ENCODE results near the gene SPATA31C2. TPM values are rescaled to one million over a fixed set of nuclear protein-coding genes. Genes with fewer than 3 reads are reported as not detected.
"Not testable (repeated sequence)": the region's sequence is repeated elsewhere in the genome, so short reads cannot be mapped to it uniquely, and the experiment has no call there.

Gene SPATA31C2
- total and polyA plus RNA-seq, 2 of the 4 experiments (the other 2 are of a cell fraction): 0.02 TPM; not detected in 1

- BruUV-seq (replicated peaks); H4K5ac ChIP-seq (ENCODE audit: low read depth, low read length): not testable (repeated sequence)
Measured at GRCh38 chr9:88123413-88123812, 14.9 kb downstream of the SPATA31C2 start.

GRCh38 chr9:88118121-88118520 is 20.2 kb downstream of the SPATA31C2 start:
- H3K36me3 ChIP-seq (ENCODE audit: control insufficient read depth, insufficient read depth, low read length); H4K91ac ChIP-seq (ENCODE audit: insufficient read depth, low read depth, low read length); H3K27me3 ChIP-seq (ENCODE audit: control insufficient read depth, insufficient read depth, low read length); H2AK9ac ChIP-seq (replicated peaks; ENCODE audit: low read depth, low read length, poor library complexity); H4K20me1 ChIP-seq (ENCODE audit: insufficient read depth, low read length); H3K9ac ChIP-seq (ENCODE audit: low read depth, low read length); H4K5ac ChIP-seq (ENCODE audit: low read depth, low read length); H3K9me1 ChIP-seq (ENCODE audit: insufficient read depth, low read length); H2AFZ ChIP-seq (replicated peaks; ENCODE audit: low read length, poor library complexity); H3K4me1 ChIP-seq (ENCODE audit: control insufficient read depth, insufficient read depth, low read length); H3K18ac ChIP-seq (ENCODE audit: low read depth, low read length); H2BK15ac ChIP-seq (ENCODE audit: low read depth, low read length); H4K8ac ChIP-seq (ENCODE audit: low read depth in 2 of 2, low read length in 2 of 2); H3K27ac ChIP-seq (ENCODE audit: insufficient read depth, low read length); H3K4me3 ChIP-seq (ENCODE audit: insufficient read depth, low read depth, low read length); H3K56ac ChIP-seq (ENCODE audit: extremely low read depth, insufficient read depth, low read length); in situ Hi-C loops (cut with MboI; ENCODE audit: low sequenced_read_pairs); BruUV-seq (replicated peaks); H2BK5ac ChIP-seq (ENCODE audit: low read depth, low read length, poor library complexity, severe bottlenecking); POLR2A ChIA-PET (ENCODE audit: unreplicated experiment); H3K79me1 ChIP-seq (ENCODE audit: low read depth in 1 of 2, low read length in 2 of 2); H2BK20ac ChIP-seq (ENCODE audit: low read depth, low read length); dilution Hi-C loops (cut with HindIII; ENCODE audit: low sequenced_read_pairs, unreplicated experiment); CTCF ChIA-PET; H3K9me3 ChIP-seq (ENCODE audit: control insufficient read depth, insufficient read depth, low read length); ATAC-seq (ENCODE audit: low read depth); H3K14ac ChIP-seq (replicated peaks; ENCODE audit: low read depth, low read length); H3K4me2 ChIP-seq (ENCODE audit: low read depth, low read length); DNase-seq; H3K23ac ChIP-seq (ENCODE audit: low read depth, low read length); H2AK5ac ChIP-seq (ENCODE audit: low read depth, low read length); H3K4ac ChIP-seq (ENCODE audit: low read depth, low read length); H2BK120ac ChIP-seq (ENCODE audit: low read depth, low read length): not testable (repeated sequence)
- intact Hi-C loops (cut with micrococcal nuclease): loop anchor here (10.0 kb wide), 1 partner anchor 173 kb away; no protein-coding TSS in a partner anchor
- whole genome bisulfite sequencing, 2 experiments (ENCODE audit: extremely low coverage in 2 of 2, insufficient read length in 1 of 2): no CpG with 5 or more reads among the region's 5 CpGs

More at GRCh38 chr9:88123413-88123812, 14.9 kb downstream of the SPATA31C2 start:
- H2AFZ ChIP-seq (replicated peaks; ENCODE audit: low read length, poor library complexity); H3K4me3 ChIP-seq (ENCODE audit: insufficient read depth, low read depth, low read length); H3K9ac ChIP-seq (ENCODE audit: low read depth, low read length); H4K20me1 ChIP-seq (ENCODE audit: insufficient read depth, low read length); H3K56ac ChIP-seq (ENCODE audit: extremely low read depth, insufficient read depth, low read length); H3K4ac ChIP-seq (ENCODE audit: low read depth, low read length); in situ Hi-C loops (cut with MboI; ENCODE audit: low sequenced_read_pairs); DNase-seq; H3K18ac ChIP-seq (ENCODE audit: low read depth, low read length); H3K27me3 ChIP-seq (ENCODE audit: control insufficient read depth, insufficient read depth, low read length); H3K4me2 ChIP-seq (ENCODE audit: low read depth, low read length); dilution Hi-C loops (cut with HindIII; ENCODE audit: low sequenced_read_pairs, unreplicated experiment); H3K4me1 ChIP-seq (ENCODE audit: control insufficient read depth, insufficient read depth, low read length); H3K9me1 ChIP-seq (ENCODE audit: insufficient read depth, low read length); ATAC-seq (ENCODE audit: low read depth); H3K9me3 ChIP-seq (ENCODE audit: control insufficient read depth, insufficient read depth, low read length); H3K14ac ChIP-seq (replicated peaks; ENCODE audit: low read depth, low read length); H2BK20ac ChIP-seq (ENCODE audit: low read depth, low read length); POLR2A ChIA-PET (ENCODE audit: unreplicated experiment); H4K8ac ChIP-seq (ENCODE audit: low read depth in 2 of 2, low read length in 2 of 2); H2BK5ac ChIP-seq (ENCODE audit: low read depth, low read length, poor library complexity, severe bottlenecking); intact Hi-C loops (cut with micrococcal nuclease); H2AK5ac ChIP-seq (ENCODE audit: low read depth, low read length); H4K91ac ChIP-seq (ENCODE audit: insufficient read depth, low read depth, low read length); H2BK15ac ChIP-seq (ENCODE audit: low read depth, low read length); H3K79me1 ChIP-seq (ENCODE audit: low read depth in 1 of 2, low read length in 2 of 2); H3K23ac ChIP-seq (ENCODE audit: low read depth, low read length); H2AK9ac ChIP-seq (replicated peaks; ENCODE audit: low read depth, low read length, poor library complexity); H3K27ac ChIP-seq (ENCODE audit: insufficient read depth, low read length); CTCF ChIA-PET; H3K36me3 ChIP-seq (ENCODE audit: control insufficient read depth, insufficient read depth, low read length); H2BK120ac ChIP-seq (ENCODE audit: low read depth, low read length): not testable (repeated sequence)
